NCI-H2227 (cell line): Measurements from ENCODE around the gene FAU.

ENCODE experiments used
- DNase-seq: peaks from one replicate; lab custom pipeline; 2025; ENCODE audit not compliant: unreplicated experiment; lab: John Stamatoyannopoulos, UW

Gene FAU

DNA sequence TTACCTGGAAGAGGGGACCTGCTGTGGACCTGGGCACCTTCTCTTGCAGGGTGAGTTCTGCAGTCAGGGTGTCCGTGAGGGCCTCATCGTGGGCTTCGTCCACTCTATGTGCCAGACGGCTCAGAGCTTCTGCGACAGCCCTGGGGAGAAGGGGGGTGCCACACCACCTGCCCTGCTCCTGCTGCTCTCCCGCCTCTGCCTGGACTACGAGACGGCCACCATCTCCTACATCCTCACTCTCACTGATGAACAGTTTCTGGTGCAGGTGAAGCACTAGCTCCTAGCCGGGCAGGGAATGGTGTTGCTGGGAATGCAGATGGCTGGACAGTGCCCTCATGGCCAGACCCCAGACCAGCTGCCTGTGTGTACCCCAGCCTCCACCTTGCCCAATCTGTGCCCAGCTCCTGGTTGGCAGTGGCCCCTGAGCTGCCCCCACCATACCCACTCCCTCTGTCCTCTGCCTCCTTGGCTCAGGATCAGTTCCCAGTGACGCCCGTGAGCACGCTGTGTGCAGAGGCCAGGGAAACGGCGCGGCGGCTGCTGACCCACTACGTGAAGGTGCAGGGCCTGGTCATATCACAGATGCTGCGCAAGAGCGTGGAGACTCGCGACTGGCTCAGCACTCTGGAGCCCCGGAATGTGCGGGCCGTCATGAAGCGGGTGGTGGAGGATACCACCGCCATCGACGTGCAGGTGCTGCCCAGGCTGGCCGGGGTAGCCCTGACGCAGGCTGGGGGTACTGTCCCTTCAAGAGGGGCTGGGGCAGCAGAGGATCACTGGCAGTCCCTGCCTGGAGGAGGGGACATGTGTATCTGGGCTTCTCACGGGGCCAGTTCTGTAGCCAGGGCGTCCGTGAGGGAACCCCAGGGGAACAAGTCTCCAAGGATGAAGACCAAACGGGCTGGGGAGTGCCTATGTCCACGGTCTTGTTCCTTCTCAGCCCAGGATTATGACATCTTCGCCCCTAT is 12.4 kb downstream of the FAU start:
- no peak for DNase-seq

DNA sequence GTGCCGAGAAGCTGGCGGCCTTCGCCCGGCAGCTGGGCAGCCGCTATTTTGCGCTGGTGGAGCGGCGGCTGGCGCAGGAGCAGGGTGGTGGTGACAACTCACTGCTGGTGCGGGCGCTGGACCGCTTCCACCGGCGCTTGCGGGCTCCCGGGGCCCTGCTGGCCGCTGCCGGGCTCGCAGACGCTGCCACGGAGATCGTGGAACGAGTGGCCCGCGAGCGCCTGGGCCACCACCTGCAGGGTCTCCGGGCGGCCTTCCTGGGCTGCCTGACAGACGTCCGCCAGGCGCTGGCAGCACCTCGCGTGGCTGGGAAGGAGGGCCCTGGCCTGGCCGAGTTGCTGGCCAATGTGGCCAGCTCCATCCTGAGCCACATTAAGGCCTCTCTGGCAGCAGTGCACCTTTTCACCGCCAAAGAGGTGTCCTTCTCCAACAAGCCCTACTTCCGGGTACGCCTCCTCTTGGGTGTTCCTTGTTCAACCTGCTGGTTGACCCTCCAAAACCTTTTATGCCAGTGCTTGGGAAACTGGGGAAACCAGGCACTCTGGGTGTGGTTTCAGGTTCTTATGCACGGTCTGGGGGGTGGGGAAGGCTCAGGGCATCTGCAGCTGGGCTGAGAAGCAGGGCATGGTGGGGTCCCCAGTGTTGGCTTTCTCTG is 13.3 kb downstream of the FAU start:
- DNase-seq: no peak

DNA sequence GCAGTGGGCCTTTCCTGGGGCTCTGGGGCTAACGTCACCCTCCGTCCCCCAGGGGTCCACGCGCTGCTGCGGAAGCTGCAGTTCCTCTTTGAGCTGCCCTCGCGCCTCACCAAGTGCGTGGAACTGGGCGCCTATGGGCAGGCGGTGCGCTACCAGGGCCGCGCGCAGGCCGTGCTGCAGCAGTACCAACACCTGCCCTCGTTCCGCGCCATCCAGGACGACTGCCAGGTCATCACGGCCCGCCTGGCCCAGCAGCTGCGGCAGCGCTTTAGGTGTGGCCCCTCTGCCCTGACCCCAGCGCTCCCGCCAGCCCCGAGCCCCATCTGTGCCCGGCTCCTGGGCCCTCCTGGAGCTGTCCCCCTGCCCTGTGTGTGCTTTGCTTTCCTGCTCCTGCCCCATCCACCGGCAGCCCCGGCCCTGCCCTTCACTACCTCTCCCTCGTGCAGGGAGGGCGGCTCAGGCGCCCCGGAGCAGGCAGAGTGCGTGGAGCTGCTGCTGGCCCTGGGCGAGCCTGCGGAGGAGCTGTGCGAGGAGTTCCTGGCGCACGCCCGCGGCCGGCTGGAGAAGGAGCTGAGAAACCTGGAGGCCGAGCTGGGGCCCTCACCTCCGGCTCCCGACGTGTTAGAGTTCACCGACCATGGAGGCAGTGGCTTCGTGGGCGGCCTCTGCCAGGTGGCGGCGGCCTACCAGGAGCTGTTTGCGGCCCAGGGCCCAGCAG is 14.0 kb downstream of the FAU start:
- no peak for DNase-seq

DNA sequence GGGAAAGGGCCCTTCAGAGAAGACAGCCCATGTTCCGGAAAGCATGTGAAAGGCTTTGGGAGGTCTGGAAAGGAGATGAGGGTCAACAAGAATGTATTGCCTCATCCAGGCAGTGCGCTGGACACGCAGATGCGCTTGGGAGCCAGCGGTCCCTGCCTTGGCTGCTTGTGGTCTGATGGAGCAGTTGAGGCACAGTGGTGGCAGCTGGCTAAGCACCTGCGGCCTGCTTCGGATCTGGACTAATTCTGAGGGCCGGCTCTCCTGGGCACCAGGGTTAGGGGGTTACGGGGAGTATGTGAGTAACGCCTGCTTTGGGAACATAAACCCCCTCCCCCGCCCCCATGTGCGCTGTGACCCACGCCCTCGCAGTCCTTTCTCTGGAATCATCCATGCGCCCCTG is 14.9 kb downstream of the FAU start:
- no peak for DNase-seq

DNA sequence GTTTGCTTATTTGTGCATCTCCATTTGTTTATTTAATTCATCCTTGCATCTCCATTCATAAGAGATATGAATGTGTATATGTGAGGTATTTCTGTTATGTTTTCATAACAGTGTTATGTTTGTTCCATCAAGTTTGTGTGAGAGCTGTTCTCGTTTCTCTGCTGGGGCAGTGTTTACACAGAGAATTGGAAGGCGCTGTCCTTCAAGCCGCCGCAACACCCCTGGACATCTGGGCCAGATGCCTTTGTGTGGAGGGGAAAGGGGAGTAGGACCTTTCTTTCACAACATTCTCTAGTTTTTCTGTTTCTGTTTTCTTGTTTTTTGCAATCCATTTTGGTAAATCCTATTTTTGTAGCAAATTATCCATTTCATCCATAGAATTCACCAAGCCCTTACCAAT is 17.3 kb downstream of the FAU start:
- DNase-seq: no peak

DNA sequence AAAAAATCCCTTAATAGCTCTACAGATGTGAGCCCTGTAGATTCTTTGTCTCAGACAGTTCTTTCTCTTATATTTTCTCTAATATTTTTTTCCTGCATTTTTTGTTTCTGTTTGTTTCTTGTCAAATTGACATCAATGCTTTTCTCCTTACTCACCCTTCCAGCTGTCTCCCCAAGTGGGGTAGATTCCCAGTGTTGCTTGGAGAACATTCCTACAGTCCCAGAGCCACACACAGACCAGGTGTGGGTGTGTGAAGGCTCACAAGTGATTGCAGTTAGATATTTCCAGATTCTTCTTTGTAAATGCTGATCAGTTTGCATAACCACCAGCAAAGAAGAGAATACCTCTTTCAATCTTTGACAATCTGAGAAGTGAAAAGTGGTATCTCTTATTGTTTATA is 18.5 kb downstream of the FAU start:
- no peak for DNase-seq

DNA sequence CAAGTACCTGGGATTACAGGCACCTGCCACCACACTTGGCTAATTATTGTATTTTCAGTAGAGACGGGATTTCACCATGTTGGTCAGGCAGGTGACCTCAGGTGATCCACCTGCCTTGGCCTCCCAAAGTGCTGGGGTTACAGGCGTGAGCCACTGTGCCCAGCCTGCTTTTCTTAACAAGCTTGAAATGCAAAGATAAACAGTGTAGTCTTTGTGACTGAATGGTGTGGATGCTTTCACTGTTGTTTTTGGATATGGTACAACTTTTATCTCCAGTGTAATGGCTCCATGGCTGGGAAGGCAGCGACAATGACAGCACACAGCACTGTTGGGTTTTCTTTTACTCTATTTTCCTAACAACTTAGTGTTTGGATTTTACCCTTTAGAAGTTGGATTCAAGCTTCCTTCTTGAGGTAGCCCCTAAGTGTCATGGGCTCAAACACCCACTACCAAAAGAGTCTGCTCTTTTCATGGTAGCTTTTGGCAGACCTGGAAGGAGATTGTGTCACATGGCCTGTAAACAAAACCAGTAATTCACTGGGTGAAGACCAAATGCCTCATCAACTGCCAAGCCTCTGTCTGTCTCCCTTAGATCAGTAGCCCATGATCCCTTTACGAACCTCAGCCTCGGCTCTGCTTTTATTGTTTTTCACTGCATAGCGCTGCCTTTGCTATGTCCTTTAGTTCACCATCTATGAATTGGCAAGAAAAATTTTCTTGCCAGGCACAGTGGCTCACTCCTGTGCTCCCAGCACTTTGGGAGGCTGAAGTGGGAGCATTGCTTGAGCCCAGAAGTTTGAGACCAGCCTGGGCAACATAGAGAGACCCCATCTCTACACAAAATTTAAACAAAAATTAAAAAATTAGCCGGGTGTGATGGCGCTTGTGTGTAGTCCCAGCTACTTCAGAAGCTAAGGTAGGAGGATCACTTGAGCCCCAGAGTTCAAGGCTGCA is 19.5 kb downstream of the FAU start:
- no peak for DNase-seq

DNA sequence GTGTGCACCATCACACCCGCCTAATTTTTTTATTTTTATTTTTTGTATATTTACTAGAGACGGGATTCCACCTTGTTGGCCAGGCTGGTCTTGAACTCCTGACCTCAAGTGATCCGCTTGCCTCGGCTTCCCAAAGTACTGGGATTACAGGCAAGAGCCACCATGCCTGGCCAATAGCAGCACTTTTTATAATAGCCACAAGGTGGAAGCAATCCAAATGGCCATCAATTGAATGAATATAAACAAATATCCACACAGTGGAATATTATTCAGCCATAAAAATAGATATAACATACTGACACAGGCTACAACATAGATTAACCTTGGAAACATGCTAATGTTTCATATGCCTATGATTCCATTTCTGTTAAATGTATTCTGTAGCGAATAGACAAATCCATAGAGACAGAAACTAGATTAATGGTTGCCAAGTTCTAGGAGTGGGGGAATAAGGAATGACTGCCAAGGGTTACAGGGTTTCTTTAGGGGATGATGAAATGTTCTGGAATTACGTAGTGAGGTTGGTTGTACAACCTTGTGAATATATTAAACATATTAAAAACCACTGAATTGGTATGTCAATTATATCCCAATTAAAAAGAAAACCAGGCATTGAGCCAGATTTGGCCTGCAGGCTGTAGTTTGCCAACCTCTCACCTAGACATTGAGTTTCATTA is 21.1 kb downstream of the FAU start:
- no peak for DNase-seq

DNA sequence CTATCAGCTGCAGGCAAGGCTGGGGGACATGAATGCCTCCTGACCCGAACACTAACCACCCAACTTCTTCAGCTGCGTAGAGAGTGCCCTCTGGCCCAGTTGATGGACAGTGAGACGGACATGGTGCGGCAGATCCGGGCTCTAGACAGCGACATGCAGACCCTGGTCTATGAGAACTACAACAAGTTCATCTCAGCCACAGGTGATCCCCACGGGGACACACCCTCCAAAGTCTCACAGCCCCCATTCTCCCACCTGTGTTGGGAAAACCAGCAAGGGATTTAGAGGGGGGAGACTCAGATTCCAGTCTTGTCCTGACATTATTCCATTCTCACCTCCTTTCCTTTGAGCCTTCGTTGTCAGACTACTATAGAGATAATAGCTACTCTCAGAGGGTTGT is 25.0 kb downstream of the FAU start:
- no peak for DNase-seq

DNA sequence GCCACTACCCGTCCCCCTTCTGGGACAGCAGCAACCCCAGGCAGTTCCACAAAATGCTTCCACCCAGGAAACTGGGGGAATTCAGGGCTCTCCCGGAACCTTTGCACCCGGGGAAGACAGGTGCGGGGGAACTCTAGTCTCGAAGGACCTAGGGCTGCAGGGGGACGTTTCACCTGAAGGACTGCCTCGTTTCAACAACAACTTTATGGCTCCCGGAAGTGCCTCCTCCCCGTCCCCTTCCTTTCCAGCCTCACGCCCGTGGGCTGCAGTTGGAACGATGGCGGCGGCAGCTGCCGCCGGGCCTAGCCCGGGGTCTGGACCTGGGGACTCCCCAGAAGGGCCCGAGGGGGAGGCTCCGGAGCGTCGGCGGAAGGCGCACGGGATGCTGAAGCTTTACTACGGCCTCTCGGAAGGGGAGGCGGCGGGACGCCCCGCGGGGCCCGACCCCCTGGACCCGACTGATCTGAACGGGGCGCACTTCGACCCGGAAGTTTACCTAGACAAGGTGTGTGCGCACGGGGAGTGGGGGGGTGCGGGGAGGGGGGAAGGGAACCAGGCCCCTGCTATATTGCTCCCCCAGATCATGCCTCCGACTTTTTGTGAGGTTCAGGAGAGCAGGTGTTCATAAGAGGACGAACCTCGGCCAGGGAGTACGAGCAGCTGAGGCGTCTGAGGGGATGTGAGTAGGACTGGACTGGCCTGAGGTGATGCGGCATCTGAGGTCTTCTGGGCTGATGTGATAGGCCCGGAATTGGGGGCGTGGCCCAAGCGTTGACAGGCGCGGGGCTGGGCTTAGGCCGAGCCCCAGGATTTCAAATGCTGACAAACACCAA is 25.7 kb downstream of the FAU start, which contains the start of gene VPS51:
Gene VPS51 (plus strand): TSS at position 241 of the 833 bp plus-strand sequence. CDS start 37 bp downstream, at position 278.
- peak; percentile 93 for DNase-seq

DNA sequence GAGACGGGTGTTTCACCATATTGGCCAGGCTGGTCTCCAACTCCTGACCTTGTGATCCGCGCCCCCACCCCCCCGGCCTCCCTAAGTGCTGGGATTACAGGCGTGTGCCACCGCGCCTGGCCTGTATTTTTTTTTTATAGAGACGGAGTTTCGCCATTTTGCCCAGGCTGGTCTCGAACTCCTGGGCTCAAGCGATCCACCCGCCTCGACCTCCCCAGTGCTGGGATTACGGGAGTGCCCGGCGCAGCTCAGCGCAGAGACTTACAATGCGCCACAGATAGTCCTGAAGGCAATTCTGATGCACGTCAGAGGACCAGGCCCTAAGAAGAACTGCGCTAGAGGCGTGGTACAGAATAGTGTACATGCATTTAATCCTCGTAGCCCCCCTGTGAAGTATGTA is 26.5 kb downstream of the FAU start:
- no peak for DNase-seq

DNA sequence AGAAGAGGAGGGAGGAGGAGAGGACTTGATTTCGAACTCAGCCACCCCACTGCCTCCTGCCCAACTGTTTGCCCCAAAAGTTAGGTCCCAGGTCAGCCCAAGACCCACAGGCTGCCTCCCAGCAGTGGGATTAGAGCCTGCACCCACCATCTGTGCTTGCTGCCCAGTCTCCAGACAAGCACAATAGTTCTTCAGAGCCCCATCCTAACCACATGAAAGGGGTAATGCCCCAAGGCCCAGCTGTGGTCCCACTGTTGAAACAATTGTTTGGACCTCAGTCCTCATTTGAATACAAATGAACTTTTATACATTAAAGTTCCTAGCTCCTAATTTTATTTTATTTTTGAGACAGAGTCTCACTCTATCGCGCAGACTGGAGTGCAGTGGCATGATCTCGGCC is 31.3 kb downstream of the FAU start:
- no peak for DNase-seq

DNA sequence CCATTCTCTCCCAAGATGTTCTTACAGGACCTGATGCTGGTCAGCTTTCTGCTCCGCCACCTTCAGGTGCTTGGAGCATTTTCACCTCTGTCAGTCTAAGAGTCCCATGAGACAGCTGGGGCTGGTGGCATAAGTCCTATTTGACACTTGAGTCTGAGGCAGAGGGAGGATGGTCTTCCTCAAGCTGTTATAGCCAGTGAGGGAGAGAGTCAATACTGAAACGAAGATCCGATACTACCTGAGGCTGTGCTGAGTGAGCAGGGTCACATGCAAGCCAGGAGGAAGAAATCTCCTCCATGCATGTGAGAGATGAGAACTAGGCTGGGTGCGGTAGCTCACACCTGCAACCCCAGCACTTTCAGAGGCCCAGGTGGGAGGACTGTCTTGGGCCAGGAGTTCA is 32.3 kb downstream of the FAU start:
- DNase-seq: no peak

DNA sequence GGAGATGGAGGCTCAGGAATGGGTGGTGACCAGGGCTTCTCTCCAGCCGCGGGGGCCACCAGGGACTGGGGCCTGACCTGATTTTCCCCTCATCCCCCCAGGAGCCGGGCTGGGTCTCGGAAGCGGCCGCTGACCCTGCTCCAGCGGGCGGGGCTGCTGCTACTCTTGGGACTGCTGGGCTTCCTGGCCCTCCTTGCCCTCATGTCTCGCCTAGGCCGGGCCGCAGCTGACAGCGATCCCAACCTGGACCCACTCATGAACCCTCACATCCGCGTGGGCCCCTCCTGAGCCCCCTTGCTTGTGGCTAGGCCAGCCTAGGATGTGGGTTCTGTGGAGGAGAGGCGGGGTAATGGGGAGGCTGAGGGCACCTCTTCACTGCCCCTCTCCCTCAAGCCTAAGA is 34.1 kb downstream of the FAU start:
- no peak for DNase-seq

DNA sequence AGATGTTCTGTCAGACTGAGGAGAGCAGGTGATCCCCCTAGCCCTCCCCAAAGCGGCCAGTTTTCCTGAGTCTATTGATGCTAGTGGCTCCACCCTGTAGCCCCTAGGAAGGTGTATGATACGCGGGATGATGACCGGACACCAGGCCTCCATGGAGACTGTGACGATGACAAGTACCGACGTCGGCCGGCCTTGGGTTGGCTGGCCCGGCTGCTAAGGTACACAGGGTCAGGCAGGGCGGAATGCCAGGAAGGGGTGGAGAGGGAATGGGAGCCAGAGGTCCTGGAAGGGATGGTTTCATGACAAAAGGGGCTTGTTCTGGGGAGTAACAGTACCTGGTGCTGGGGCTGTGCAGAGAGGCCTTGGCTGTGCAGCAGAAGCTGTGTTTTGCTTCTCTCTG is 34.7 kb downstream of the FAU start:
- DNase-seq: no peak

DNA sequence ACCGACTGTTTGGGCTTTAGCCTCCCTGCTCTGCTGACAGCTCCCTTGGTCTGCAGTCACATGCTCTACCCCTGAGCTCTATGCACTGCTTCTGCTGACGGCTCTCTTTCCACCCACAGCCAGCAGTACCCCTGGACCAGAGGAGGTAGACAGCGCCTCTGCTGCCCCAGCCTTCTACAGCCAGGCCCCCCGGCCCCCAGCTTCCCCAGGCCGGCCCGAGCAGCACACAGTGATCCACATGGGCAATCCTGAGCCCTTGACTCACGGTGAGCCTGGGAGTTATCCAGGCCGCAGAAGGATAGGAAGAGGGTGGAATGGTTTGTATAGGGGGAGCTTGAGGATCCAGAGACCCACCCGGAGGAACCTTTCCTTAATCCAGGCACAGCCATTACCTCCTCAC is 35.1 kb downstream of the FAU start:
- no peak for DNase-seq

DNA sequence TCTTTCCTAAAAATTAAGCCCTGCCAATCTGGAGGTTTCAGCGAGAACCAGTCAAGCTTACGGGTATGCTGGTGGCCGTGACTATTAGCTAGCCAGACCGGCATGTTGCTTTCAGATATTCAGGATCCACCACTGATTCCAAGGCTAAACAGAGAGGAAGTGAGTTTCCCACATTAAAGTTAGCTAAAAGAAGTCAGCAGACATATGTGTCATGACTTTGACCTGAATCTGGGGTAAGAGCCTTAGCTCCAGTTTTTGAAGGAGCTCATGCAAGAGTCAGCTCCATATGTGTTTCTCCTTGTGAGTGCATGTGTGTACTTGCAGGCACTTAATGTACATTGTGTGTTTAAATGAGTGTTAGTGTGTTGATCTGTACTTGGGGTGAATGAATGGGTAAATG is 36.5 kb downstream of the FAU start:
- DNase-seq: no peak

DNA sequence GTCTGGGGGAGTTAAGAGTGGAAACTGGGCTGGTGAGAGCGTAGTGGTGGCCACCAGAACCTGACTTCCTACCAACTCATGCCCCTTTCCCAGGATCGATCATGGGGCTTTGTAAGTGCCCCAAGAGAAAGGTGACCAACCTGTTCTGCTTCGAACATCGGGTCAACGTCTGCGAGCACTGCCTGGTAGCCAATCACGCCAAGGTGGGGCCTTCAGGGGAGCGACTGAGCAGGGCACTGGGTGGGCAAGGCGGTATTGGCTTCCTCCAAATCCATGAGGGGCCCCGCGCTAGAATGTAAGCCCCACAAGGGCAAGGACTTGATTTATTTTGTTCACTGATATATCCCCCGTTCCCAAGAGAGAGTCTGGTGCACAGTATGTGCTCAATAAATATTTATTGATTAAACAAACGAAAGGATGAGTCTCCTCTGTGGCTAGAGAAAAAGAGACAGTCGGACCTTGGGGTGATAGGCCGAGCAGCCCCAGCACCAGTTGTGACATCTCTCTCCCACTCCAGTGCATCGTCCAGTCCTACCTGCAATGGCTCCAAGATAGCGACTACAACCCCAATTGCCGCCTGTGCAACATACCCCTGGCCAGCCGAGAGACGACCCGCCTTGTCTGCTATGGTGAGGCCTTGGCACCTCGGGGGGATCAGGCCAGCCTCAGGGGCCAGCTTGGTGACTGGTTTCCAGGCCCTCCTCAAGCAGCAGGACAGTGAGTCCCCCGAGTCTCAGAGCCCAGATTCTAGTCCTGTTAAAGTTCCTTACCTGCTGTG is 37.1 kb downstream of the FAU start:
- no peak for DNase-seq
